Measurements from ENCODE around the gene MAPT.

DNA sequence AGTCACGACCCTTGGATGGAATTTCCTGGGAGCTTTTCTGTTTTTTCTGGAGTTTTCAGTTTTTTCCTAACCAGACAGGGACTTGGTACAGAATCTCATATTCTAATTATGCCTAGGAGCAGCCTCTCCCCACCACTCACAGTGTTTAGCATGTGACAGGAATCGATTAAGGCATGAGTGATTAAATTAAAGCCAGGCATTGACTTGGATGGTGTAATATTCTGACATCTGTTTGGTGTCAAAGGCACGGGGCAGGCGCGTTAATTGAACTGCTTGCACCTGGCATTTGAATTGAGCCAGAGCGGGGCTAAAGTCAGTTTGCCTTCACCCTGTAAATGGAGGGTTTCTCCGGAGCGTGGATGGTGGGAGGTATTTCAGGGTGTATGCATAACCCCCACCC is 11.9 kb downstream of the MAPT start:
- no peak for TF ChIP-seq RAD21 (IDR thresholded peaks at IDR 0.05; ENCODE audit: low read depth)
- TF ChIP-seq EP300 (IDR thresholded peaks at IDR 0.05; ENCODE audit: borderline replicate concordance), result no peak
- TF ChIP-seq, protein P1, sequence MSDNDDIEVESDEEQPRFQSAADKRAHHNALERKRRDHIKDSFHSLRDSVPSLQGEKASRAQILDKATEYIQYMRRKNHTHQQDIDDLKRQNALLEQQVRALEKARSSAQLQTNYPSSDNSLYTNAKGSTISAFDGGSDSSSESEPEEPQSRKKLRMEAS (IDR thresholded peaks at IDR 0.05), result no peak
- TF ChIP-seq YY1 (IDR thresholded peaks at IDR 0.05; ENCODE audit: low read depth), result no peak
- TF ChIP-seq, protein P2, sequence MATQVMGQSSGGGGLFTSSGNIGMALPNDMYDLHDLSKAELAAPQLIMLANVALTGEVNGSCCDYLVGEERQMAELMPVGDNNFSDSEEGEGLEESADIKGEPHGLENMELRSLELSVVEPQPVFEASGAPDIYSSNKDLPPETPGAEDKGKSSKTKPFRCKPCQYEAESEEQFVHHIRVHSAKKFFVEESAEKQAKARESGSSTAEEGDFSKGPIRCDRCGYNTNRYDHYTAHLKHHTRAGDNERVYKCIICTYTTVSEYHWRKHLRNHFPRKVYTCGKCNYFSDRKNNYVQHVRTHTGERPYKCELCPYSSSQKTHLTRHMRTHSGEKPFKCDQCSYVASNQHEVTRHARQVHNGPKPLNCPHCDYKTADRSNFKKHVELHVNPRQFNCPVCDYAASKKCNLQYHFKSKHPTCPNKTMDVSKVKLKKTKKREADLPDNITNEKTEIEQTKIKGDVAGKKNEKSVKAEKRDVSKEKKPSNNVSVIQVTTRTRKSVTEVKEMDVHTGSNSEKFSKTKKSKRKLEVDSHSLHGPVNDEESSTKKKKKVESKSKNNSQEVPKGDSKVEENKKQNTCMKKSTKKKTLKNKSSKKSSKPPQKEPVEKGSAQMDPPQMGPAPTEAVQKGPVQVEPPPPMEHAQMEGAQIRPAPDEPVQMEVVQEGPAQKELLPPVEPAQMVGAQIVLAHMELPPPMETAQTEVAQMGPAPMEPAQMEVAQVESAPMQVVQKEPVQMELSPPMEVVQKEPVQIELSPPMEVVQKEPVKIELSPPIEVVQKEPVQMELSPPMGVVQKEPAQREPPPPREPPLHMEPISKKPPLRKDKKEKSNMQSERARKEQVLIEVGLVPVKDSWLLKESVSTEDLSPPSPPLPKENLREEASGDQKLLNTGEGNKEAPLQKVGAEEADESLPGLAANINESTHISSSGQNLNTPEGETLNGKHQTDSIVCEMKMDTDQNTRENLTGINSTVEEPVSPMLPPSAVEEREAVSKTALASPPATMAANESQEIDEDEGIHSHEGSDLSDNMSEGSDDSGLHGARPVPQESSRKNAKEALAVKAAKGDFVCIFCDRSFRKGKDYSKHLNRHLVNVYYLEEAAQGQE (IDR thresholded peaks at IDR 0.05; ENCODE audit: low read depth), result no peak

All from Ishikawa (cell line).